Hepatocyte (in vitro differentiated cells): ENCODE results near the gene RAPGEF5.

Experiments used
- EZH2 ChIP-seq: fragments of 200-600 bp; sonication (generic); IDR thresholded peaks from 2 replicates; pipeline ENCODE4 v1.6.1; 2016; ENCODE audit warnings: antibody characterized with exemption, mild to moderate bottlenecking, borderline replicate concordance
- TF ChIP-seq, protein P1 (sequence below): fragments of 200-600 bp; sonication (generic); IDR thresholded peaks from 2 replicates; pipeline ENCODE4 v1.5.1; 2016; ENCODE audit warnings: antibody characterized with exemption, mild to moderate bottlenecking; ENCODE audit not compliant: poor library complexity

DNA sequence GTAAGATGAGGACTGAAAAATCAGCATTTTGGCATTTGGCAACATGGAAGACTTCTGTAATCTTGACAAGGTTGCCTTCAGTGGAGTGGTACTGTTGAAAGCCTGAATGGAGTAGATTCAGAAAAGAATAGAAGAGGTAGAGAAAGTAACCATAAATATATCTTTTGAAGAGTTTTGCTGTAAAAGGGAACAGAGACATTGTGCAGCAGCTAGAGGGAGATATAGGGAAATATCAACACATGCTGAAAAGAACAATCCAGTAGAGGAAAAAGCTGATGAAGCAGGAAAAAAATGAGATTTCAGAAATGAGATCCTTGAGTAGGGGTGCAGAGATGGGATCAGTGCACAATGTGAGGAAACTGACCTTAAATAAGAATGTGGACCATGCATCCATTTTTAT is 60.0 kb downstream of the RAPGEF5 start:
- TF ChIP-seq, protein P1, sequence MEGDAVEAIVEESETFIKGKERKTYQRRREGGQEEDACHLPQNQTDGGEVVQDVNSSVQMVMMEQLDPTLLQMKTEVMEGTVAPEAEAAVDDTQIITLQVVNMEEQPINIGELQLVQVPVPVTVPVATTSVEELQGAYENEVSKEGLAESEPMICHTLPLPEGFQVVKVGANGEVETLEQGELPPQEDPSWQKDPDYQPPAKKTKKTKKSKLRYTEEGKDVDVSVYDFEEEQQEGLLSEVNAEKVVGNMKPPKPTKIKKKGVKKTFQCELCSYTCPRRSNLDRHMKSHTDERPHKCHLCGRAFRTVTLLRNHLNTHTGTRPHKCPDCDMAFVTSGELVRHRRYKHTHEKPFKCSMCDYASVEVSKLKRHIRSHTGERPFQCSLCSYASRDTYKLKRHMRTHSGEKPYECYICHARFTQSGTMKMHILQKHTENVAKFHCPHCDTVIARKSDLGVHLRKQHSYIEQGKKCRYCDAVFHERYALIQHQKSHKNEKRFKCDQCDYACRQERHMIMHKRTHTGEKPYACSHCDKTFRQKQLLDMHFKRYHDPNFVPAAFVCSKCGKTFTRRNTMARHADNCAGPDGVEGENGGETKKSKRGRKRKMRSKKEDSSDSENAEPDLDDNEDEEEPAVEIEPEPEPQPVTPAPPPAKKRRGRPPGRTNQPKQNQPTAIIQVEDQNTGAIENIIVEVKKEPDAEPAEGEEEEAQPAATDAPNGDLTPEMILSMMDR: peak; percentile 31
- no peak for TF ChIP-seq EZH2
